GM20000 (cell line): Measurements from ENCODE around the gene ZDHHC3.

ENCODE experiments used
- DNase-seq: peaks from one replicate; pipeline ENCODE4 v3.0.0; 2012; ENCODE audit warnings: low spot score
- CTCF ChIP-seq: IDR thresholded peaks from 2 replicates; pipeline ENCODE4 v1.5.1; 2012; ENCODE audit warnings: mild to moderate bottlenecking, control low read depth; ENCODE audit errors: extremely low read depth, missing control alignments

ZDHHC3 gene

GRCh38 chr3:44926921-44927320 lies 49.1 kb downstream of the ZDHHC3 start:
- TF ChIP-seq CTCF, result no peak
- DNase-seq, result no peak

- no peak for TF ChIP-seq CTCF
- no peak for DNase-seq
These were observed 49.8 kb downstream of the ZDHHC3 start for GRCh38 chr3:44926172-44926571.

GRCh38 chr3:44924457-44925084 lies 51.4 kb downstream of the ZDHHC3 start:
- no peak for TF ChIP-seq CTCF
- DNase-seq, result no peak

- no peak for DNase-seq
- TF ChIP-seq CTCF, result no peak
These were observed 52.1 kb downstream of the ZDHHC3 start for GRCh38 chr3:44923632-44924456.

- no peak for TF ChIP-seq CTCF
- no peak for DNase-seq
These were observed 55.9 kb downstream of the ZDHHC3 start for GRCh38 chr3:44920081-44920480.

- no peak for TF ChIP-seq CTCF
- DNase-seq, result no peak
These were observed 57.4 kb downstream of the ZDHHC3 start for GRCh38 chr3:44918581-44918980.

- no peak for TF ChIP-seq CTCF
- no peak for DNase-seq
These were observed 57.9 kb downstream of the ZDHHC3 start for GRCh38 chr3:44918087-44918486.
